Smooth muscle cell (in vitro differentiated cells): ENCODE measurements around the gene TMEM147. TPM values are rescaled to one million over a fixed set of nuclear protein-coding genes. Genes with fewer than 3 reads are reported as not detected.

Experiments
- DNase-seq: peaks from one replicate; lab custom pipeline; 2025; ENCODE audit not compliant: unreplicated experiment; lab: John Stamatoyannopoulos, UW
- H2AFZ ChIP-seq: fragments of 200-600 bp; sonication (generic); 2 replicates; pipeline ENCODE4 v1.6.0; 2016; ENCODE audit warnings: antibody characterized with exemption, low read depth, mild to moderate bottlenecking
- H3F3A ChIP-seq: fragments of 200-600 bp; sonication (generic); 2 replicates; pipeline ENCODE4 v1.6.0; 2017; ENCODE audit warnings: antibody characterized with exemption, low read depth
- H3K27ac ChIP-seq: fragments of 200-600 bp; sonication (generic); 2 replicates; pipeline ENCODE4 v1.5.1; 2016; ENCODE audit warnings: low read depth, mild to moderate bottlenecking
- H3K27me3 ChIP-seq: fragments of 200-600 bp; sonication (generic); 2 replicates; pipeline ENCODE4 v1.6.1; 2016; ENCODE audit warnings: low read depth, mild to moderate bottlenecking
- H3K36me3 ChIP-seq: fragments of 200-600 bp; sonication (generic); 2 replicates; pipeline ENCODE4 v1.5.1; 2016; ENCODE audit warnings: low read depth
- H3K4me1 ChIP-seq: fragments of 200-600 bp; sonication (generic); 2 replicates; pipeline ENCODE4 v1.5.1; 2016; ENCODE audit warnings: low read depth
- H3K4me2 ChIP-seq: fragments of 200-600 bp; sonication (generic); 2 replicates; pipeline ENCODE4 v1.6.0; 2016; ENCODE audit warnings: mild to moderate bottlenecking
- H3K4me3 ChIP-seq: fragments of 200-600 bp; sonication (generic); 2 replicates; pipeline ENCODE4 v1.5.1; 2016; ENCODE audit warnings: mild to moderate bottlenecking
- H3K79me2 ChIP-seq: fragments of 200-600 bp; sonication (generic); 2 replicates; pipeline ENCODE4 v1.6.0; 2016; ENCODE audit warnings: low read depth, mild to moderate bottlenecking
- H3K9ac ChIP-seq: fragments of 200-600 bp; sonication (generic); 2 replicates; pipeline ENCODE4 v1.6.0; 2016; ENCODE audit warnings: low read depth
- H3K9me3 ChIP-seq: fragments of 200-600 bp; sonication (generic); replicated peaks from 2 replicates; pipeline ENCODE4 v1.5.1; 2016; ENCODE audit warnings: low read depth
- H4K20me1 ChIP-seq: fragments of 200-600 bp; sonication (generic); 2 replicates; pipeline ENCODE4 v1.6.0; 2016; ENCODE audit warnings: low read depth
- WGBS: methylation state at CpG from one replicate; pipeline ENCODE4 v1.1.7; 2016; ENCODE audit warnings: low lambda C conversion rate; 5-methylcytosine and 5-hydroxymethylcytosine counted together
- polyA plus RNA-seq: library from polyadenylated mRNA; unstranded; fragments of >200 nt; fragmentation: Nextera tagmentation; extraction: Ambion mirVana; gene quantifications from 2 replicates; pipeline ENCODE4 v1.2.1, GENCODE V29; 2016
- total RNA-seq: library from RNA; depleted of rRNA; stranded (reverse); fragments of >200 nt; gene quantifications from 2 replicates; pipeline ENCODE4 v1.2.3, GENCODE V29; 2014
- TF ChIP-seq, protein P1 (sequence below): fragments of 200-600 bp; sonication (generic); IDR thresholded peaks from 2 replicates; pipeline ENCODE4 v1.5.1; 2017; ENCODE audit warnings: borderline replicate concordance, mild to moderate bottlenecking, antibody characterized with exemption; ENCODE audit not compliant: insufficient read depth, poor library complexity, severe bottlenecking

Gene TMEM147
- total and polyA plus RNA-seq, 2 experiments from 2014 or later: 168 to 291 TPM

DNA sequence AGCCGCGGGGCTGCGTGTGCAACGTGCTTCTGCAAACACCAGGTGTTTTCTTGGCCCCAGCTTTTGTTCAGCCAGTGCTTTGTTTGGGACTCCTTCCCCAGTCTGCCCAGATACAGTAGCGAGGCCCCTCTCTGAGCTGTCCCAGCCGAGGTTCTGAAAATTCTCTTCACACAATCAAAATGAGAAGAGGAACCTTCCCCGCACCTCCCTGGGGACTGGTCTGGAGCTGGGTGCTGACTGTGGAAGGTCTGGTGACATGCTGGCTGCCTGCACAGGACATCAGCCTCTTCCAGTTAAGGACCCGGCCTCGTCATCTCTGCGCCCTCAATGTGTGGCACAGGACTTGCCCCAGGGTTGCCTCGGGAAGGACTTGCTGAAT is 13.8 kb downstream of the TMEM147 start:
- Histone ChIP-seq H3K4me2 (no peak overlapping the region), H4K20me1 (no peaks in the 10 kb centered on the region), H3K9ac (no peak overlapping the region), H3K9me3 (no peaks in the 10 kb centered on the region), H2AFZ (no peak overlapping the region), H3K27ac (no peak overlapping the region), H3K27me3 (peaks cover 54% of the 10 kb centered on the region), H3K79me2 (no peaks in the 10 kb centered on the region), H3F3A (no peaks in the 10 kb centered on the region), H3K4me3 (no peak overlapping the region), H3K36me3 (no peaks in the 10 kb centered on the region), H3K4me1 (peaks cover 3% of the 10 kb centered on the region)
- 87% methylated on average over 11 of the region's 11 CpGs for WGBS
- no peak for DNase-seq
- TF ChIP-seq, protein P1, sequence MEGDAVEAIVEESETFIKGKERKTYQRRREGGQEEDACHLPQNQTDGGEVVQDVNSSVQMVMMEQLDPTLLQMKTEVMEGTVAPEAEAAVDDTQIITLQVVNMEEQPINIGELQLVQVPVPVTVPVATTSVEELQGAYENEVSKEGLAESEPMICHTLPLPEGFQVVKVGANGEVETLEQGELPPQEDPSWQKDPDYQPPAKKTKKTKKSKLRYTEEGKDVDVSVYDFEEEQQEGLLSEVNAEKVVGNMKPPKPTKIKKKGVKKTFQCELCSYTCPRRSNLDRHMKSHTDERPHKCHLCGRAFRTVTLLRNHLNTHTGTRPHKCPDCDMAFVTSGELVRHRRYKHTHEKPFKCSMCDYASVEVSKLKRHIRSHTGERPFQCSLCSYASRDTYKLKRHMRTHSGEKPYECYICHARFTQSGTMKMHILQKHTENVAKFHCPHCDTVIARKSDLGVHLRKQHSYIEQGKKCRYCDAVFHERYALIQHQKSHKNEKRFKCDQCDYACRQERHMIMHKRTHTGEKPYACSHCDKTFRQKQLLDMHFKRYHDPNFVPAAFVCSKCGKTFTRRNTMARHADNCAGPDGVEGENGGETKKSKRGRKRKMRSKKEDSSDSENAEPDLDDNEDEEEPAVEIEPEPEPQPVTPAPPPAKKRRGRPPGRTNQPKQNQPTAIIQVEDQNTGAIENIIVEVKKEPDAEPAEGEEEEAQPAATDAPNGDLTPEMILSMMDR: no peak

DNA sequence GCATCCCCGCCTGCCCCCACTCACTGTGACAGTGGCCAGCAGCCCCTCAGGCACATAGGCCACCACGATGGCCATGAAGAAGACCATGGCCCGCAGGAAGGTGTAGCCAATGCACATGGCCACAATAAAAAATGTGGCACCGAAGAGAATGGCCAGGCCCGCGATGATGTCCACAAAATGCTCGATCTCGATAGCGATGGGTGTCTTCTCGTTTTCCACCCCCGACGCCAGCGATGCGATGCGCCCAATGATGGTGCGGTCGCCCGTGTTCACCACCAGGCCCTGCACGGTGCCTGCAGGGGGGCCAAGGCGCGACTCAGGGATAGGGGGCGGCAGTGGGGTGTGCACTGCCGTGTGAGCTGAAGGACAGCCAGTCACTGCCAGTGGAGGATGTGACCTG is 14.4 kb downstream of the TMEM147 start:
- Histone ChIP-seq H3K4me1 (peaks cover 3% of the 10 kb centered on the region), H3K27ac (no peak overlapping the region), H3K27me3 (peaks cover 54% of the 10 kb centered on the region), H3K4me3 (no peak overlapping the region), H3K4me2 (no peak overlapping the region), H3K9ac (no peak overlapping the region), H3K79me2 (no peaks in the 10 kb centered on the region), H3K9me3 (no peaks in the 10 kb centered on the region), H3K36me3 (no peaks in the 10 kb centered on the region), H2AFZ (no peak overlapping the region), H4K20me1 (no peaks in the 10 kb centered on the region), H3F3A (no peaks in the 10 kb centered on the region)
- TF ChIP-seq, protein P1: no peak
- WGBS: 90% methylated on average over 23 of the region's 23 CpGs
- no peak for DNase-seq

DNA sequence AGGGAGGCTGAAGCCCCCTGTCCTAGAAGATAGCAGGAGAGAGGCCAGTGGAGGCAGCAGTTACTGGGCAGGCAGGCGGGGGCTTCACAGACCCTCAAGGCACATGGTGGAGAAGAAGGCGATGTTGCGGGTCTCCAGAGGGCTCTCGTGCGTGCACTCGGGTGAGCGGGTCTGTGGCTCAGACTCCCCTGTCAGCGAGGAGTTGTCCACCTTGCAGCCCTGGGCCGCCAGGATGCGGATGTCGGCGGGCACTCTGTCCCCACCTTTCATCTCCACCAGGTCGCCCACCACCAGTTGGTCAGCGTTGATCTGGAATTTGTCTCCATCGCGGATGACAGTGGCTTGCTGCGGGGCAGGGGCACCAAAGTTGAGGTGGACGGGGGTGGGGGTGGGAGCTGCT is 14.8 kb downstream of the TMEM147 start:
- Histone ChIP-seq H3K36me3 (no peaks in the 10 kb centered on the region), H4K20me1 (no peaks in the 10 kb centered on the region), H3K4me3 (no peak overlapping the region), H3F3A (no peaks in the 10 kb centered on the region), H3K4me2 (no peak overlapping the region), H3K9me3 (no peaks in the 10 kb centered on the region), H2AFZ (no peak overlapping the region), H3K9ac (no peak overlapping the region), H3K79me2 (no peaks in the 10 kb centered on the region), H3K27me3 (peaks cover 54% of the 10 kb centered on the region), H3K4me1 (peaks cover 3% of the 10 kb centered on the region), H3K27ac (no peak overlapping the region)
- WGBS: 96% methylated on average over 14 of the region's 18 CpGs
- DNase-seq: no peak
- TF ChIP-seq, protein P1: no peak

DNA sequence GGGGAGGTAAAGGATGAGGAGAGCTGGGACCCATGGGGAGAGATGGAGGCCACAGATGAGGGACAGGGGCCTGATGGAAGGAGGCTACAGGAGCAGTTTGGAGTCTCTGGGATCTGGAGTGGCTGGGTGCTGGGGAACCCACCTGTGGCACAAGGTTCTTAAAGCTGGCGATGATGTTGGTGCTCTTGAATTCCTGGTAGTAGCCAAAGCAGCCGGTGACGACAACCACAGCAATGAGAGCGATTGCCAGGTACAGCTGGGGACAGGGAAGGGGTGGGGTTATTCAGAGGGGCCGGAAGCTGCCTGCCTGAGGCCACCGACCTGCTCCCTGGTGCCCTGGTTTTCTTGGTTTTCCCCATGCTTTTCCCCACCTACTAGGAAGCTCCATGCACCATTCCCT is 15.3 kb downstream of the TMEM147 start:
- Histone ChIP-seq H3K79me2 (no peaks in the 10 kb centered on the region), H3K36me3 (no peaks in the 10 kb centered on the region), H4K20me1 (no peaks in the 10 kb centered on the region), H2AFZ (no peak overlapping the region), H3K4me3 (no peak overlapping the region), H3K4me2 (no peak overlapping the region), H3F3A (no peaks in the 10 kb centered on the region), H3K9me3 (no peaks in the 10 kb centered on the region), H3K4me1 (peaks cover 3% of the 10 kb centered on the region), H3K9ac (no peak overlapping the region), H3K27ac (no peak overlapping the region), H3K27me3 (peaks cover 54% of the 10 kb centered on the region)
- WGBS: 85% methylated on average over 5 of the region's 6 CpGs
- TF ChIP-seq, protein P1: no peak
- no peak for DNase-seq
